Mesendoderm (in vitro differentiated cells): ENCODE measurements around the gene RHOH.
A peak's percentile ranks its signal among the peaks of the same experiment; 100 is the strongest.

Source experiments
- DNase-seq: peaks from one replicate; pipeline ENCODE4 v3.0.0; 2013
- H2AK5ac ChIP-seq: 2 replicates; pipeline ENCODE4 v1.6.1; 2013; ENCODE audit warnings: low read length, inconsistent platforms
- H2BK120ac ChIP-seq: 2 replicates; pipeline ENCODE4 v1.6.1; 2013; ENCODE audit warnings: low read depth, mild to moderate bottlenecking, low read length, moderate library complexity, mixed read lengths
- H2BK15ac ChIP-seq: replicated peaks from 2 replicates; pipeline ENCODE4 v1.6.1; 2013; ENCODE audit warnings: low read depth, mild to moderate bottlenecking, moderate library complexity
- H2BK5ac ChIP-seq: 2 replicates; pipeline ENCODE4 v1.6.1; 2013; ENCODE audit warnings: low read length, inconsistent platforms
- H3K18ac ChIP-seq: 2 replicates; pipeline ENCODE4 v1.6.1; 2013; ENCODE audit warnings: mild to moderate bottlenecking, low read length, mixed read lengths
- H3K23ac ChIP-seq: one replicate; pipeline ENCODE4 v1.6.1; 2013; ENCODE audit warnings: low read length
- H3K27ac ChIP-seq: 2 replicates; pipeline ENCODE4 v1.5.1; 2013; ENCODE audit warnings: low read depth, mild to moderate bottlenecking, inconsistent platforms, low read length, moderate library complexity
- H3K27me3 ChIP-seq: 2 replicates; pipeline ENCODE4 v1.6.1; 2013; ENCODE audit warnings: low read length, control low read depth, mild to moderate bottlenecking, inconsistent platforms; ENCODE audit not compliant: insufficient read depth, poor library complexity
- H3K36me3 ChIP-seq: 2 replicates; pipeline ENCODE4 v1.6.1; 2013; ENCODE audit warnings: low read length, inconsistent platforms; ENCODE audit not compliant: control insufficient read depth, insufficient read depth
- H3K4ac ChIP-seq: one replicate; pipeline ENCODE4 v1.6.1; 2013; ENCODE audit warnings: low read depth, mild to moderate bottlenecking, low read length, moderate library complexity
- H3K4me1 ChIP-seq: 2 replicates; pipeline ENCODE4 v1.6.1; 2013; ENCODE audit warnings: low read depth, low read length, inconsistent platforms; ENCODE audit not compliant: control insufficient read depth
- H3K4me2 ChIP-seq: 2 replicates; pipeline ENCODE4 v1.6.1; 2013; ENCODE audit warnings: low read length
- H3K4me3 ChIP-seq: 2 replicates; pipeline ENCODE4 v1.5.1; 2013; ENCODE audit warnings: mild to moderate bottlenecking, low read length
- H3K56ac ChIP-seq: one replicate; pipeline ENCODE4 v1.6.1; 2013; ENCODE audit warnings: low read length
- H3K79me1 ChIP-seq: 2 replicates; pipeline ENCODE4 v1.6.1; 2013; ENCODE audit warnings: low read length, inconsistent platforms
- H3K79me2 ChIP-seq: 2 replicates; pipeline ENCODE4 v1.6.1; 2013; ENCODE audit warnings: mild to moderate bottlenecking, low read length; ENCODE audit not compliant: control insufficient read depth, insufficient read depth
- H3K9ac ChIP-seq: 2 replicates; pipeline ENCODE4 v1.6.1; 2013; ENCODE audit warnings: low read length, inconsistent platforms
- H4K5ac ChIP-seq: one replicate; pipeline ENCODE4 v1.6.1; 2013; ENCODE audit warnings: low read length
- H4K8ac ChIP-seq: one replicate; pipeline ENCODE4 v1.6.1; 2013; ENCODE audit warnings: low read depth, mild to moderate bottlenecking, control low read depth, low read length, moderate library complexity
- WGBS: extraction: QIAGEN DNeasy Blood & Tissue Kit; methylation state at CpG from one replicate; pipeline ENCODE4 v1.1.7; 2013; ENCODE audit warnings: low lambda C conversion rate, missing lambda C conversion rate; ENCODE audit not compliant: insufficient coverage; ENCODE audit errors: extremely low coverage; 5-methylcytosine and 5-hydroxymethylcytosine counted together

The RHOH gene

DNA sequence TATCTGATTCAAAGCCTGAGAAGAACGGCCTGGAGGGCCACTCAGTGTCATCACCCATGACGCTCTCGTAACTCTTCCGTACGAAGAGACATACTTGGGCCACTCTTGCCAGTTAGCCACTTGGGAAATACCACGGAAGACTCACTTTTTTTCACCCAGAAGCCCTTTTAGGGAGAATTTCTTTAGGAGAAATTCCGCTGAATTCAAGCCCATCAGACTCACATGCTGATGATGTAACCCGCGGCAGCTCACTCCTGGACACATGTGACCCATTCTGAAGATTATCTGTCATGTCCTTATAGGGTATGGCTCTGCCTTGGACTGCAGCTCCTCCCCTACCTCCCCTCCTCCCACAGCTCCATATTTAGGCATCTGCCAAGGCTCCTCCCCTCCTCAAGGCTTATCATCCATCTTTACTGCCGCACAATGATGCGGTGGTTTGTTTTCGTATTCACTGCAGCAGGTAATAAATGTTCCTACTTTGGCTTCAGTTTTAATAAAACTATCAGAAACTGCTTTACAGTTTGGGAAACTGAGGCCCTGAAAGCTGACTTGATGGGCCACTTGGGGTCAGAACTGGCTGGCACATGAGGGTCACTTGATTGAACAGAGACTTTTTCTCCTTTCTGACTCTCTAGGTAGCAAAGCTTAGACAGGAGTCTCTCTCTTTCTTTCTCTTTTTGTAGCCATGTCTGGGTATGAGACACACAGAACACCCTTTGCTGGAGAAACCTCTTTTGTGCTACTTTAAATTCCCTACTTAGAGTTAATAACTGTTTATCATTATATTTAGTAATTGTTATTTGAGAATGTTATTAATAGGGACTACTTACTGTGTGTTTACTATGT is 42.1 kb downstream of the RHOH start:
- H3K79me1 ChIP-seq, result no peaks in the 10 kb centered on the region
- H3K27me3 ChIP-seq, result no peaks in the 10 kb centered on the region
- no peaks in the 10 kb centered on the region for H3K79me2 ChIP-seq
- no peak overlapping the region for H2BK15ac ChIP-seq
- H3K18ac ChIP-seq, result no peak overlapping the region
- no peaks in the 10 kb centered on the region for H3K4me1 ChIP-seq
- H4K8ac ChIP-seq, result no peak overlapping the region
- no CpG with 5 or more reads among the region's 12 CpGs for WGBS
- H4K5ac ChIP-seq, result no peak overlapping the region
- H3K4me3 ChIP-seq, result no peak overlapping the region
- H3K4me2 ChIP-seq, result no peak overlapping the region
- no peak overlapping the region for H3K4ac ChIP-seq
- H2BK120ac ChIP-seq, result no peak overlapping the region
- H2BK5ac ChIP-seq, result no peak overlapping the region
- no peak overlapping the region for H2AK5ac ChIP-seq
- no peak overlapping the region for H3K27ac ChIP-seq
- no peak overlapping the region for H3K56ac ChIP-seq
- no peaks in the 10 kb centered on the region for H3K36me3 ChIP-seq
- no peak overlapping the region for H3K23ac ChIP-seq
- H3K9ac ChIP-seq, result no peak overlapping the region
- peak; percentile 81 for DNase-seq

DNA sequence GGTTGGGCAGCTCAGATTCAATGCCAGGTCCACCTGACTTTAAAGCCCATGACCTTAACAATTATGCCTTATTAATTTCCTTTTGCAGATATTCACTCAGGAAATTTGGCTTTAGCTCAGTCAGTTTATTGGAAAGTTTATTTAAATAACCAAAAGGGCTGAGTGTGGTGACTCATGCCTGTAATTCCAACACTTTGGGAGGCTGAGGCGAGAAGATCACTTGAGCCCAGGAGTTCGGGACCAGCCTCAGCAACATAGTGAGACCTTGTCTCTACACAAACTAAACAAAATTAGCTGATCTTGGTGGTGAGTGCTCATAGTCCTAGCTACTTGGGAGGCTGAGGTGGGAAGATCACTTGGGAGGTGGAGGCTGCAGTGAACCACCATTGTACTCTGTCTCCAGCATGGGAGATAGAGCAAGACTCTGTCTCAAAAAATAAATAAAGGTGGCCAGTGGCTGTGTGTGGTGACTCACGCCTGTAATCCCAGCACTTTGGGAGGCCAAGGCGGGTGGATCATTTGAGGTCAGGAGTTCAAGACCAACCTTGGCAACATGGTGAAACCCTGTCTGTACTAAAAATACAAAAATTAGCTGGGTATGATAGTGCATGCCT is 43.3 kb downstream of the RHOH start:
- Histone ChIP-seq H2BK120ac (no peak overlapping the region), H3K56ac (no peak overlapping the region), H3K4ac (no peak overlapping the region), H4K5ac (no peak overlapping the region), H3K4me3 (no peak overlapping the region), H3K4me1 (no peaks in the 10 kb centered on the region), H3K23ac (no peak overlapping the region), H3K36me3 (no peaks in the 10 kb centered on the region), H3K79me1 (no peaks in the 10 kb centered on the region), H2AK5ac (no peak overlapping the region), H3K27me3 (no peaks in the 10 kb centered on the region), H3K27ac (no peak overlapping the region), H3K79me2 (no peaks in the 10 kb centered on the region), H3K18ac (no peak overlapping the region), H3K9ac (no peak overlapping the region), H2BK5ac (no peak overlapping the region), H3K4me2 (no peak overlapping the region), H4K8ac (no peak overlapping the region), H2BK15ac (no peak overlapping the region)
- DNase-seq, result no peak
- no CpG with 5 or more reads among the region's 4 CpGs for WGBS

DNA sequence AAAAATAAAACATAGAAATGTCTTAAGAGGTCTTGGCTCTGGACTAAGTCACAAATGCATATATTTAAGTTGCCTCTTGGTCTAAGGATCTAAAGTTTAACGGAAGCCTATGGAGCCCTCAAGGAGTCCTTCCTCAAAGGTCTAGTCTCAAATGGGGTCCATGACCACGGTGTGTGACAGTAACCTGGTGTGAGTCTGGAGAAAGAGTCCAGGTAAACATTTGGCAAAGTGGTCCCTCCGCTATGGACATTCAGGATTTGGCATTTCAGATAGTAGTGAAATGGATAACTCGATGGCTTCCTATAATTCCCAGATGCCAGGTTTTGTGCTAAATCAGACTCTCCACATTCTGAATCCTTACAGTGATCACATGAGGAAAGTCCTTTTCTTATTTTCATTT is 44.2 kb downstream of the RHOH start:
- H3K56ac ChIP-seq, result no peak overlapping the region
- WGBS, result no CpG with 5 or more reads among the region's 4 CpGs
- H3K18ac ChIP-seq, result no peak overlapping the region
- no peak overlapping the region for H3K4me3 ChIP-seq
- H2BK5ac ChIP-seq, result no peak overlapping the region
- no peak overlapping the region for H4K8ac ChIP-seq
- DNase-seq, result no peak
- no peak overlapping the region for H3K4ac ChIP-seq
- H3K79me1 ChIP-seq, result no peaks in the 10 kb centered on the region
- H3K27ac ChIP-seq, result no peak overlapping the region
- no peaks in the 10 kb centered on the region for H3K4me1 ChIP-seq
- H3K27me3 ChIP-seq, result no peaks in the 10 kb centered on the region
- H3K9ac ChIP-seq, result no peak overlapping the region
- H4K5ac ChIP-seq, result no peak overlapping the region
- H2AK5ac ChIP-seq, result no peak overlapping the region
- no peaks in the 10 kb centered on the region for H3K79me2 ChIP-seq
- H3K36me3 ChIP-seq, result no peaks in the 10 kb centered on the region
- no peak overlapping the region for H3K23ac ChIP-seq
- H3K4me2 ChIP-seq, result no peak overlapping the region
- no peak overlapping the region for H2BK15ac ChIP-seq
- no peak overlapping the region for H2BK120ac ChIP-seq

- Histone ChIP-seq H4K5ac (no peak overlapping the region), H2BK15ac (no peak overlapping the region), H2BK120ac (no peak overlapping the region), H3K27ac (no peak overlapping the region), H3K27me3 (no peaks in the 10 kb centered on the region), H3K36me3 (no peaks in the 10 kb centered on the region), H2AK5ac (no peak overlapping the region), H3K18ac (no peak overlapping the region), H3K56ac (no peak overlapping the region), H3K23ac (no peak overlapping the region), H3K4me1 (no peaks in the 10 kb centered on the region), H3K9ac (no peak overlapping the region), H3K4me3 (no peak overlapping the region), H4K8ac (no peak overlapping the region), H2BK5ac (no peak overlapping the region), H3K79me2 (no peaks in the 10 kb centered on the region), H3K4ac (no peak overlapping the region), H3K4me2 (no peak overlapping the region), H3K79me1 (no peaks in the 10 kb centered on the region)
- WGBS, result no CpG with 5 or more reads among the region's 7 CpGs
- no peak for DNase-seq
These were observed 45.1 kb downstream of the RHOH start for GRCh38 chr4:40241941-40242340.

DNA sequence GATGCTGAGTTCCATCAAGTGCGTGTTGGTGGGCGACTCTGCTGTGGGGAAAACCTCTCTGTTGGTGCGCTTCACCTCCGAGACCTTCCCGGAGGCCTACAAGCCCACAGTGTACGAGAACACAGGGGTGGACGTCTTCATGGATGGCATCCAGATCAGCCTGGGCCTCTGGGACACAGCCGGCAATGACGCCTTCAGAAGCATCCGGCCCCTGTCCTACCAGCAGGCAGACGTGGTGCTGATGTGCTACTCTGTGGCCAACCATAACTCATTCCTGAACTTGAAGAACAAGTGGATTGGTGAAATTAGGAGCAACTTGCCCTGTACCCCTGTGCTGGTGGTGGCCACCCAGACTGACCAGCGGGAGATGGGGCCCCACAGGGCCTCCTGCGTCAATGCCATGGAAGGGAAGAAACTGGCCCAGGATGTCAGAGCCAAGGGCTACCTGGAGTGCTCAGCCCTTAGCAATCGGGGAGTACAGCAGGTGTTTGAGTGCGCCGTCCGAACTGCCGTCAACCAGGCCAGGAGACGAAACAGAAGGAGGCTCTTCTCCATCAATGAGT is 46.6 kb downstream of the RHOH start:
- Histone ChIP-seq H2BK120ac (no peak overlapping the region), H3K27ac (no peak overlapping the region), H3K18ac (no peak overlapping the region), H3K4me3 (no peak overlapping the region), H4K8ac (no peak overlapping the region), H3K23ac (no peak overlapping the region), H4K5ac (no peak overlapping the region), H3K27me3 (no peaks in the 10 kb centered on the region), H3K36me3 (no peaks in the 10 kb centered on the region), H3K79me1 (no peaks in the 10 kb centered on the region), H2BK15ac (no peak overlapping the region), H3K4me2 (no peak overlapping the region), H3K4ac (no peak overlapping the region), H3K79me2 (no peaks in the 10 kb centered on the region), H3K9ac (no peak overlapping the region), H3K4me1 (no peaks in the 10 kb centered on the region), H3K56ac (no peak overlapping the region), H2AK5ac (no peak overlapping the region), H2BK5ac (no peak overlapping the region)
- DNase-seq, result no peak
- no CpG with 5 or more reads among the region's 19 CpGs for WGBS
